K562 (cell line): Measurements from ENCODE around the gene HLA-E. TPM values are rescaled to one million over a fixed set of nuclear protein-coding genes. Genes with fewer than 3 reads are reported as not detected.

Experiments used
- CREBBP ChIP-seq: IDR thresholded peaks from one replicate; pipeline ENCODE4 v1.6.1; 2012; ENCODE audit warnings: low read depth, mild to moderate bottlenecking, control low read depth, inconsistent platforms, low read length
- DNMT1 ChIP-seq: fragments of 450-650 bp; IDR thresholded peaks from 2 replicates; pipeline ENCODE4 v1.6.1; 2016; ENCODE audit warnings: antibody characterized with exemption, mild to moderate bottlenecking
- GATA2 ChIP-seq: sonication (generic); formaldehyde crosslinking; IDR thresholded peaks from 2 replicates; pipeline ENCODE4 v1.4.0; 2020; ENCODE audit warnings: mild to moderate bottlenecking, missing genetic modification reagents
- MAX ChIP-seq: sonication (generic); formaldehyde crosslinking; IDR thresholded peaks from 2 replicates; pipeline ENCODE4 v1.9.0; 2022; ENCODE audit warnings: mild to moderate bottlenecking, missing genetic modification reagents
- MEF2D ChIP-seq: conservative IDR thresholded peaks from 2 replicates; pipeline ENCODE4 v1.6.1; 2016; ENCODE audit warnings: low read depth, missing genetic modification characterization, missing compliant biosample characterization
- PURB ChIP-seq: sonication (generic); formaldehyde crosslinking; IDR thresholded peaks from 2 replicates; pipeline ENCODE4 v1.9.0; 2021; ENCODE audit warnings: low read depth, mild to moderate bottlenecking, missing genetic modification reagents
- RREB1 ChIP-seq: fragments of 250-450 bp; sonication (Bioruptor Pico); IDR thresholded peaks from 2 replicates; pipeline ENCODE4 v1.4.0; 2020
- SMARCB1 ChIP-seq: IDR thresholded peaks from 2 replicates; pipeline ENCODE4 v1.6.1; 2011; ENCODE audit warnings: improper control_type of control experiment, low read depth; ENCODE audit not compliant: insufficient read length
- ZFP36 ChIP-seq: fragments of 150-350 bp; IDR thresholded peaks from 2 replicates; pipeline ENCODE4 v1.6.1; 2018; ENCODE audit warnings: low read length, low read depth; ENCODE audit not compliant: partially characterized antibody
- polyA plus RNA-seq, 8 experiments: library from polyadenylated mRNA; depleted of rRNA in 4 of 8; stranded (reverse) in 5 of 8; unstranded in 3 of 8; fragments of >200 nt; fragmentation: Nextera tagmentation in 2 of 8; fragmentation: Illumina TruSeq in 1 of 8; extraction: Ambion mirVana in 2 of 8; extraction: Trizol in 1 of 8; gene quantifications; 2 replicates each; pipeline versions ENCODE4 v1.2.1 to v1.2.3, GENCODE V29; 2011 to 2014; ENCODE audit warnings: inconsistent platforms in 1 of 8, missing spikeins in 1 of 8
- total RNA-seq, 7 experiments: library from RNA; depleted of rRNA in 6 of 7; stranded (reverse); fragments of >200 nt in 6 of 7; fragmentation: Illumina TruSeq in 2 of 7; extraction: Trizol in 2 of 7; gene quantifications; 2 replicates each; pipeline versions ENCODE4 v1.2.1 to v1.2.3, GENCODE V29; 2011 to 2021; ENCODE audit warnings: low replicate concordance in 1 of 7
- TF ChIP-seq, protein P1 (sequence below), 2 experiments: fragments of 150-350 bp in 1 of 2; IDR thresholded peaks; 2 replicates each; pipeline ENCODE4 v1.6.1; 2012 to 2016; ENCODE audit warnings: low read depth in 2 of 2, low read length in 2 of 2, mild to moderate bottlenecking in 1 of 2, moderate library complexity in 1 of 2
- TF ChIP-seq, protein P2 (sequence below): fragments of 250-450 bp; sonication (Bioruptor Pico); IDR thresholded peaks from 2 replicates; pipeline ENCODE4 v1.8.0; 2021; ENCODE audit warnings: mild to moderate bottlenecking, moderate library complexity
- TF ChIP-seq, protein P3 (sequence below): sonication (generic); formaldehyde crosslinking; IDR thresholded peaks from 2 replicates; pipeline ENCODE4 v1.8.1; 2023; ENCODE audit warnings: mild to moderate bottlenecking, missing genetic modification reagents, moderate library complexity

The HLA-E gene
- total and polyA plus RNA-seq, 9 of the 15 experiments (the other 6 are each of a cell fraction or from before 2014, with no cell fraction given): 3.2 to 39.9 (median 26.8) TPM

DNA sequence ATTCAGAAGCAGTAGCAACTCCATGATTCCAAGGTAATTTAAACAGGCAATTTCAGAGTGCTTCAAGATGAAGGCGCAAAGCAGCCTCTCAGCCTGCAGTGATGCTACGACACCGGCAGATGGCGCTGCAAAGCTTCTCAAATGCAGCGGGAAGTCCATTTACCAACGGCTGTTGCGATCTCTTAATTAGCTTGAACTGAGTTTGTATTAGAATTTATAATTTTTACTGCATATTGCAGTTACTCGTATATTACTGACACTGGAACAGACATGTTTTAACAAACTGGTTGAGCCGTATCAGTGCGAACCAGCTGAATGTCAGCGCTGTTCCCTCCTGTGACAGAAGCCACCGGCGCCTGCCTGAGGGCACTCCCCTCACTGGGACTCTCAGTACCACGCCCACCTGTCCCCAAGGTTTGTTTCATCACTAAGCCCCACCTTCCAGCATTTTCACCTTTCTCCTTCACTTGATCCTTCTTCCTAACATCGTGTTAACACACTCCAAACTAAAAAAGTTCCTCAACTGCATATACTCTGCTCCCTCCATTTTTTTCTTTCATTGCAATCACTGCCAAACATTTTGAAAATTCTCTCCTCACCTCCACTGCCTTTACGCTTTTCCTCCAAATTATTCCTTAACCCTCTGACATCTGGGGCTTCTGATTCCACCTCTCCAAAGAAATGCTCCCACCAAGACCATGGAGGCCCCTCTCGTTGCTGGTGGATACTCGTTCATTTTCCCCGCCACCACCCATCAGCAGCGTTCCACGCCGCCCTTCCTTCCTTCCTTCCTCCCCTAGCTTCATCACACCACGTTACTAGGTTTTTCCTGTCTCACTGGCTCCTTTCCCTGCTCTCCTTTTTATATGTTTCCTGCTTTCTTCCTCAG, 52.5 kb downstream of the HLA-E start (continued):
- TF ChIP-seq, protein P1, sequence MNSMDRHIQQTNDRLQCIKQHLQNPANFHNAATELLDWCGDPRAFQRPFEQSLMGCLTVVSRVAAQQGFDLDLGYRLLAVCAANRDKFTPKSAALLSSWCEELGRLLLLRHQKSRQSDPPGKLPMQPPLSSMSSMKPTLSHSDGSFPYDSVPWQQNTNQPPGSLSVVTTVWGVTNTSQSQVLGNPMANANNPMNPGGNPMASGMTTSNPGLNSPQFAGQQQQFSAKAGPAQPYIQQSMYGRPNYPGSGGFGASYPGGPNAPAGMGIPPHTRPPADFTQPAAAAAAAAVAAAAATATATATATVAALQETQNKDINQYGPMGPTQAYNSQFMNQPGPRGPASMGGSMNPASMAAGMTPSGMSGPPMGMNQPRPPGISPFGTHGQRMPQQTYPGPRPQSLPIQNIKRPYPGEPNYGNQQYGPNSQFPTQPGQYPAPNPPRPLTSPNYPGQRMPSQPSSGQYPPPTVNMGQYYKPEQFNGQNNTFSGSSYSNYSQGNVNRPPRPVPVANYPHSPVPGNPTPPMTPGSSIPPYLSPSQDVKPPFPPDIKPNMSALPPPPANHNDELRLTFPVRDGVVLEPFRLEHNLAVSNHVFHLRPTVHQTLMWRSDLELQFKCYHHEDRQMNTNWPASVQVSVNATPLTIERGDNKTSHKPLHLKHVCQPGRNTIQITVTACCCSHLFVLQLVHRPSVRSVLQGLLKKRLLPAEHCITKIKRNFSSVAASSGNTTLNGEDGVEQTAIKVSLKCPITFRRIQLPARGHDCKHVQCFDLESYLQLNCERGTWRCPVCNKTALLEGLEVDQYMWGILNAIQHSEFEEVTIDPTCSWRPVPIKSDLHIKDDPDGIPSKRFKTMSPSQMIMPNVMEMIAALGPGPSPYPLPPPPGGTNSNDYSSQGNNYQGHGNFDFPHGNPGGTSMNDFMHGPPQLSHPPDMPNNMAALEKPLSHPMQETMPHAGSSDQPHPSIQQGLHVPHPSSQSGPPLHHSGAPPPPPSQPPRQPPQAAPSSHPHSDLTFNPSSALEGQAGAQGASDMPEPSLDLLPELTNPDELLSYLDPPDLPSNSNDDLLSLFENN (IDR thresholded peaks at IDR 0.05; ENCODE audit: low read depth in 2 of 2, low read length in 2 of 2): 0 out of 4 replicates have a peak, but pooled peaks of 1 of the 2 experiments have one; percentile 29
- TF ChIP-seq, protein P2, sequence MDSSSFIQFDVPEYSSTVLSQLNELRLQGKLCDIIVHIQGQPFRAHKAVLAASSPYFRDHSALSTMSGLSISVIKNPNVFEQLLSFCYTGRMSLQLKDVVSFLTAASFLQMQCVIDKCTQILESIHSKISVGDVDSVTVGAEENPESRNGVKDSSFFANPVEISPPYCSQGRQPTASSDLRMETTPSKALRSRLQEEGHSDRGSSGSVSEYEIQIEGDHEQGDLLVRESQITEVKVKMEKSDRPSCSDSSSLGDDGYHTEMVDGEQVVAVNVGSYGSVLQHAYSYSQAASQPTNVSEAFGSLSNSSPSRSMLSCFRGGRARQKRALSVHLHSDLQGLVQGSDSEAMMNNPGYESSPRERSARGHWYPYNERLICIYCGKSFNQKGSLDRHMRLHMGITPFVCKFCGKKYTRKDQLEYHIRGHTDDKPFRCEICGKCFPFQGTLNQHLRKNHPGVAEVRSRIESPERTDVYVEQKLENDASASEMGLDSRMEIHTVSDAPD: no peak
- TF ChIP-seq SMARCB1: no peak
- no peak for TF ChIP-seq PURB (CRISPR knock-in tag)
- TF ChIP-seq RREB1 (CRISPR knock-in tag): 0 out of 2 replicates have a peak, but pooled peaks have one; percentile 30
- no peak for TF ChIP-seq ZFP36
- TF ChIP-seq DNMT1: no peak
- TF ChIP-seq CREBBP: no peak
- TF ChIP-seq, protein P3, sequence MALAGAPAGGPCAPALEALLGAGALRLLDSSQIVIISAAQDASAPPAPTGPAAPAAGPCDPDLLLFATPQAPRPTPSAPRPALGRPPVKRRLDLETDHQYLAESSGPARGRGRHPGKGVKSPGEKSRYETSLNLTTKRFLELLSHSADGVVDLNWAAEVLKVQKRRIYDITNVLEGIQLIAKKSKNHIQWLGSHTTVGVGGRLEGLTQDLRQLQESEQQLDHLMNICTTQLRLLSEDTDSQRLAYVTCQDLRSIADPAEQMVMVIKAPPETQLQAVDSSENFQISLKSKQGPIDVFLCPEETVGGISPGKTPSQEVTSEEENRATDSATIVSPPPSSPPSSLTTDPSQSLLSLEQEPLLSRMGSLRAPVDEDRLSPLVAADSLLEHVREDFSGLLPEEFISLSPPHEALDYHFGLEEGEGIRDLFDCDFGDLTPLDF (CRISPR knock-in tag): no peak
- no peak for TF ChIP-seq MAX
- no peak for TF ChIP-seq MEF2D
- TF ChIP-seq GATA2 (CRISPR knock-in tag): no peak
